ENCODE results near the gene FXYD3. TPM values are rescaled to one million over a fixed set of nuclear protein-coding genes. Genes with fewer than 3 reads are reported as not detected.

Gene FXYD3
- total and polyA plus RNA-seq, 2 of the 13 experiments (the other 11 are each of a cell fraction or from before 2014, with no cell fraction given) = 4.9 TPM; not detected in 1

- Histone ChIP-seq H3K79me2 (ENCODE audit: insufficient read depth, low read length) (no peaks in the 10 kb centered on the region), H3K9me3 (ENCODE audit: low read length) (no peaks in the 10 kb centered on the region), H2AFZ (ENCODE audit: low read length) (no peak overlapping the region), H3K4me2 (ENCODE audit: low read depth, low read length) (no peak overlapping the region), H3K9ac (ENCODE audit: insufficient read depth, low read depth, low read length) (no peak overlapping the region), H3K4me1 (ENCODE audit: insufficient read depth, low read length) (peaks cover 99% of the 10 kb centered on the region), H3K27ac (ENCODE audit: extremely low read length, insufficient read depth, low read length) (no peak overlapping the region), H4K20me1 (ENCODE audit: insufficient read depth, low read length) (no peaks in the 10 kb centered on the region), H3K27me3 (ENCODE audit: control insufficient read depth in 1 of 2, insufficient read depth in 2 of 2, low read length in 2 of 2) (0 out of 5 replicates have a peak, but pooled peaks cover 0 to 6% of the 10 kb centered on the region in 2 experiments), H3K4me3 (replicated peaks in 1 of 3; ENCODE audit: insufficient read depth in 1 of 3, low read depth in 2 of 3, low read length in 3 of 3) (no peak overlapping the region), H3K36me3 (replicated peaks in 1 of 2; ENCODE audit: control insufficient read depth in 1 of 2, insufficient read depth in 2 of 2, low read length in 2 of 2) (no peaks in the 10 kb centered on the region)
- FAIRE-seq (no peak), ATAC-seq (no peak), DNase-seq (ENCODE audit: low spot score) (no peak)
- POLR2A ChIA-PET = no interaction called here
- TF ChIP-seq RAD21 (CRISPR knock-in tag; IDR thresholded peaks at IDR 0.05) (no peak), ZNF687 (CRISPR knock-in tag; IDR thresholded peaks at IDR 0.05) (peak; percentile 50; the same call in 1 of the 2 replicates), ZBTB38 (CRISPR knock-in tag; IDR thresholded peaks at IDR 0.05) (peak; percentile 38; the same call in 1 of the 2 replicates)
- intact Hi-C loops (cut with micrococcal nuclease; ENCODE audit: unreplicated experiment) = no loop called here
- BruUV-seq (replicated peaks) = no TSS peak
- WGBS (ENCODE audit: low lambda C conversion rate) = no CpG with 5 or more reads among the region's 14 CpGs
- CTCF ChIA-PET (ENCODE audit: low intra/inter-chr PET ratio, low total read pairs) = no interaction called here
- in situ Hi-C loops (cut with HindIII; ENCODE audit: extremely low pct_ligation_motif_present, low pct_unique_long_range_greater_than_20kb) = no loop called here
Measured at GRCh38 chr19:35119091-35119490, 3.5 kb downstream of the FXYD3 start.

- Histone ChIP-seq H3K4me3 (replicated peaks in 1 of 3; ENCODE audit: insufficient read depth in 1 of 3, low read depth in 2 of 3, low read length in 3 of 3) (no peak overlapping the region), H3K4me2 (ENCODE audit: low read depth, low read length) (no peak overlapping the region)
- CTCF ChIA-PET (ENCODE audit: low intra/inter-chr PET ratio, low total read pairs) = no interaction called here
- TF ChIP-seq ZNF512B (CRISPR knock-in tag; IDR thresholded peaks at IDR 0.05; ENCODE audit: borderline replicate concordance) = no peak
- TF ChIP-seq FOXP1 (IDR thresholded peaks at IDR 0.05) = no peak
- peak; percentile 65; the same call in 1 of the 2 replicates for TF ChIP-seq FOXP1 (CRISPR knock-in tag; IDR thresholded peaks at IDR 0.05)
- TF ChIP-seq, protein P1, sequence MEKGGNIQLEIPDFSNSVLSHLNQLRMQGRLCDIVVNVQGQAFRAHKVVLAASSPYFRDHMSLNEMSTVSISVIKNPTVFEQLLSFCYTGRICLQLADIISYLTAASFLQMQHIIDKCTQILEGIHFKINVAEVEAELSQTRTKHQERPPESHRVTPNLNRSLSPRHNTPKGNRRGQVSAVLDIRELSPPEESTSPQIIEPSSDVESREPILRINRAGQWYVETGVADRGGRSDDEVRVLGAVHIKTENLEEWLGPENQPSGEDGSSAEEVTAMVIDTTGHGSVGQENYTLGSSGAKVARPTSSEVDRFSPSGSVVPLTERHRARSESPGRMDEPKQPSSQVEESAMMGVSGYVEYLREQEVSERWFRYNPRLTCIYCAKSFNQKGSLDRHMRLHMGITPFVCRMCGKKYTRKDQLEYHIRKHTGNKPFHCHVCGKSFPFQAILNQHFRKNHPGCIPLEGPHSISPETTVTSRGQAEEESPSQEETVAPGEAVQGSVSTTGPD (CRISPR knock-in tag; IDR thresholded peaks at IDR 0.05) = no peak
Measured at GRCh38 chr19:35119578-35120155, 4.0 kb downstream of the FXYD3 start.

More at GRCh38 chr19:35119578-35120155, 4.0 kb downstream of the FXYD3 start:
- Histone ChIP-seq H3K27ac (ENCODE audit: extremely low read length, insufficient read depth, low read length) (no peak overlapping the region), H2AFZ (ENCODE audit: low read length) (no peak overlapping the region), H3K9me3 (ENCODE audit: low read length) (no peaks in the 10 kb centered on the region), H4K20me1 (ENCODE audit: insufficient read depth, low read length) (no peaks in the 10 kb centered on the region), H3K9ac (ENCODE audit: insufficient read depth, low read depth, low read length) (no peak overlapping the region), H3K79me2 (ENCODE audit: insufficient read depth, low read length) (no peaks in the 10 kb centered on the region), H3K27me3 (ENCODE audit: control insufficient read depth in 1 of 2, insufficient read depth in 2 of 2, low read length in 2 of 2) (0 out of 5 replicates have a peak, but pooled peaks cover 0 to 6% of the 10 kb centered on the region in 2 experiments), H3K4me1 (ENCODE audit: insufficient read depth, low read length) (peaks cover 94% of the 10 kb centered on the region), H3K36me3 (replicated peaks in 1 of 2; ENCODE audit: control insufficient read depth in 1 of 2, insufficient read depth in 2 of 2, low read length in 2 of 2) (no peaks in the 10 kb centered on the region)
- no peak for ATAC-seq
- no TSS peak for BruUV-seq (replicated peaks)
- intact Hi-C loops (cut with micrococcal nuclease; ENCODE audit: unreplicated experiment) (no loop called here), in situ Hi-C loops (cut with HindIII; ENCODE audit: extremely low pct_ligation_motif_present, low pct_unique_long_range_greater_than_20kb) (no loop called here)
- 83% methylated on average over 9 of the region's 9 CpGs for WGBS (ENCODE audit: low lambda C conversion rate)
- no peak for DNase-seq (ENCODE audit: low spot score)
- no peak for FAIRE-seq
- POLR2A ChIA-PET = no interaction called here
